HEK293T (cell line): ENCODE data around the gene CALML6.

Experiments
- ARNT ChIP-seq: fragments of 450-650 bp; IDR thresholded peaks from 2 replicates; pipeline ENCODE4 v1.6.1; 2017; ENCODE audit warnings: mild to moderate bottlenecking
- BHLHE40 ChIP-seq: fragments of 450-650 bp; IDR thresholded peaks from 2 replicates; pipeline ENCODE4 v1.6.1; 2016; ENCODE audit warnings: mild to moderate bottlenecking, moderate library complexity, borderline replicate concordance
- ELF4 ChIP-seq: fragments of 450-650 bp; IDR thresholded peaks from 2 replicates; pipeline ENCODE4 v1.6.1; 2017; ENCODE audit warnings: antibody characterized with exemption
- FOXA1 ChIP-seq: fragments of 450-650 bp; IDR thresholded peaks from 2 replicates; pipeline ENCODE4 v1.6.1; 2016; ENCODE audit warnings: mild to moderate bottlenecking
- FOXM1 ChIP-seq: fragments of 450-650 bp; IDR thresholded peaks from 2 replicates; pipeline ENCODE4 v1.6.1; 2017; ENCODE audit warnings: mild to moderate bottlenecking, borderline replicate concordance
- LEF1 ChIP-seq: fragments of 450-650 bp; IDR thresholded peaks from 2 replicates; pipeline ENCODE4 v1.6.1; 2017; ENCODE audit warnings: mild to moderate bottlenecking, borderline replicate concordance
- NFRKB ChIP-seq: fragments of 450-650 bp; IDR thresholded peaks from 2 replicates; pipeline ENCODE4 v1.6.1; 2016; ENCODE audit warnings: mild to moderate bottlenecking, moderate library complexity
- PKNOX1 ChIP-seq: fragments of 450-650 bp; IDR thresholded peaks from 2 replicates; pipeline ENCODE4 v1.6.1; 2016
- SP1 ChIP-seq: fragments of 450-650 bp; IDR thresholded peaks from 2 replicates; pipeline ENCODE4 v1.6.1; 2017
- SUZ12 ChIP-seq: fragments of 450-650 bp; IDR thresholded peaks from 2 replicates; pipeline ENCODE4 v1.6.1; 2016; ENCODE audit warnings: mild to moderate bottlenecking
- ZNF384 ChIP-seq: fragments of 450-650 bp; IDR thresholded peaks from 2 replicates; pipeline ENCODE4 v1.6.1; 2016

- TF ChIP-seq SP1, result no peak
- TF ChIP-seq FOXM1, result no peak
- TF ChIP-seq FOXA1, result no peak
- TF ChIP-seq ZNF384, result no peak
- TF ChIP-seq LEF1, result no peak
- TF ChIP-seq SUZ12, result no peak
- no peak for TF ChIP-seq NFRKB
- no peak for TF ChIP-seq BHLHE40
- no peak for TF ChIP-seq ARNT
- no peak for TF ChIP-seq ELF4
- TF ChIP-seq PKNOX1, result no peak
Observed at GRCh38 chr1:1915911-1916840, 1.1 kb downstream of the CALML6 start.
